ENCODE measurements around the gene PRICKLE1. TPM values are rescaled to one million over a fixed set of nuclear protein-coding genes. Genes with fewer than 3 reads are reported as not detected.

Gene PRICKLE1
- total and polyA plus RNA-seq, 10 of the 15 experiments (the other 5 are each of a cell fraction or from before 2014, with no cell fraction given): 0.47 to 2.8 (median 0.86) TPM

GRCh38 chr12:42538203-42538602 is 51.3 kb downstream of the PRICKLE1 start:
- CTCF ChIA-PET: interaction anchor here (1.5 kb wide), 1 partner anchor 31 kb away, joined by 5 read pairs; no protein-coding TSS in a partner anchor
- WGBS (ENCODE audit: insufficient coverage, insufficient replicate concordance, low lambda C conversion rate, missing lambda C conversion rate): 21% methylated on average over 3 of the region's 3 CpGs
- BruUV-seq (replicated peaks): no TSS peak

GRCh38 chr12:42534184-42534838 is 55.2 kb downstream of the PRICKLE1 start:
- Histone ChIP-seq H3K9ac (ENCODE audit: control insufficient read depth, insufficient read depth, low read length) (no peak overlapping the region), H3K4me1 (ENCODE audit: control insufficient read depth, insufficient read depth, low read length) (no peaks in the 10 kb centered on the region), H3K9me3 (replicated peaks; ENCODE audit: control insufficient read depth, insufficient read depth, low read length) (no peaks in the 10 kb centered on the region), H3K36me3 (ENCODE audit: control insufficient read depth in 2 of 2, insufficient read depth in 2 of 2, low read length in 1 of 2) (no peaks in the 10 kb centered on the region), H4K20me1 (ENCODE audit: control insufficient read depth, insufficient read depth) (no peaks in the 10 kb centered on the region), H3K4me2 (ENCODE audit: control insufficient read depth, insufficient read depth) (no peak overlapping the region), H3K27ac (ENCODE audit: control insufficient read depth, insufficient read depth) (no peak overlapping the region), H3K27me3 (replicated peaks in 1 of 2; ENCODE audit: control insufficient read depth in 2 of 2, insufficient read depth in 2 of 2, low read length in 1 of 2) (no peaks in the 10 kb centered on the region), H3K79me2 (ENCODE audit: control insufficient read depth, insufficient read depth, low read length) (no peaks in the 10 kb centered on the region), H3K4me3 (no peak overlapping the region), H2AFZ (ENCODE audit: control insufficient read depth, low read depth, low read length) (no peak overlapping the region)
- CTCF ChIA-PET: no interaction called here
- in situ Hi-C loops (cut with MboI): no loop called here
- SMC1A ChIA-PET (ENCODE audit: uncharacterized antibody, unreplicated experiment): no interaction called here
- intact Hi-C loops (cut with micrococcal nuclease; ENCODE audit: unreplicated experiment): no loop called here
- BruUV-seq (replicated peaks): no TSS peak
- FAIRE-seq (no peak), DNase-seq (ENCODE audit: low read depth, low spot score) (no peak), ATAC-seq (no peak)
- RAD21 ChIA-PET (ENCODE audit: unreplicated experiment): no interaction called here
- POLR2A ChIA-PET: no interaction called here
- 52% methylated on average over 4 of the region's 4 CpGs for WGBS (ENCODE audit: insufficient coverage, insufficient replicate concordance, low lambda C conversion rate, missing lambda C conversion rate)
- TF ChIP-seq IKZF1 (conservative IDR thresholded peaks at IDR 0.05) (no peak), CHD2 (IDR thresholded peaks at IDR 0.05; ENCODE audit: borderline replicate concordance, low read depth, low read length) (no peak), EED (IDR thresholded peaks at IDR 0.05; ENCODE audit: low read depth) (no peak), POLR2A (IDR thresholded peaks at IDR 0.05; ENCODE audit: low read depth, low read length) (no peak), ZBTB11 (CRISPR knock-in tag; IDR thresholded peaks at IDR 0.05) (no peak), NR2C1 (IDR thresholded peaks at IDR 0.05) (no peak), CBFB (IDR thresholded peaks at IDR 0.05; ENCODE audit: low read depth) (no peak)
- TF ChIP-seq, protein P1, sequence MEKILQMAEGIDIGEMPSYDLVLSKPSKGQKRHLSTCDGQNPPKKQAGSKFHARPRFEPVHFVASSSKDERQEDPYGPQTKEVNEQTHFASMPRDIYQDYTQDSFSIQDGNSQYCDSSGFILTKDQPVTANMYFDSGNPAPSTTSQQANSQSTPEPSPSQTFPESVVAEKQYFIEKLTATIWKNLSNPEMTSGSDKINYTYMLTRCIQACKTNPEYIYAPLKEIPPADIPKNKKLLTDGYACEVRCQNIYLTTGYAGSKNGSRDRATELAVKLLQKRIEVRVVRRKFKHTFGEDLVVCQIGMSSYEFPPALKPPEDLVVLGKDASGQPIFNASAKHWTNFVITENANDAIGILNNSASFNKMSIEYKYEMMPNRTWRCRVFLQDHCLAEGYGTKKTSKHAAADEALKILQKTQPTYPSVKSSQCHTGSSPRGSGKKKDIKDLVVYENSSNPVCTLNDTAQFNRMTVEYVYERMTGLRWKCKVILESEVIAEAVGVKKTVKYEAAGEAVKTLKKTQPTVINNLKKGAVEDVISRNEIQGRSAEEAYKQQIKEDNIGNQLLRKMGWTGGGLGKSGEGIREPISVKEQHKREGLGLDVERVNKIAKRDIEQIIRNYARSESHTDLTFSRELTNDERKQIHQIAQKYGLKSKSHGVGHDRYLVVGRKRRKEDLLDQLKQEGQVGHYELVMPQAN (conservative IDR thresholded peaks at IDR 0.05): no peak
- TF ChIP-seq, protein P2, sequence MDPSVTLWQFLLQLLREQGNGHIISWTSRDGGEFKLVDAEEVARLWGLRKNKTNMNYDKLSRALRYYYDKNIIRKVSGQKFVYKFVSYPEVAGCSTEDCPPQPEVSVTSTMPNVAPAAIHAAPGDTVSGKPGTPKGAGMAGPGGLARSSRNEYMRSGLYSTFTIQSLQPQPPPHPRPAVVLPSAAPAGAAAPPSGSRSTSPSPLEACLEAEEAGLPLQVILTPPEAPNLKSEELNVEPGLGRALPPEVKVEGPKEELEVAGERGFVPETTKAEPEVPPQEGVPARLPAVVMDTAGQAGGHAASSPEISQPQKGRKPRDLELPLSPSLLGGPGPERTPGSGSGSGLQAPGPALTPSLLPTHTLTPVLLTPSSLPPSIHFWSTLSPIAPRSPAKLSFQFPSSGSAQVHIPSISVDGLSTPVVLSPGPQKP (IDR thresholded peaks at IDR 0.05; ENCODE audit: low read depth, low read length): no peak

More at GRCh38 chr12:42538203-42538602, 51.3 kb downstream of the PRICKLE1 start:
- TF ChIP-seq SUPT20H (IDR thresholded peaks at IDR 0.05; ENCODE audit: borderline replicate concordance, control insufficient read depth, low read depth, low read length) (no peak), MYB (IDR thresholded peaks at IDR 0.05; ENCODE audit: borderline replicate concordance, low read depth, low read length) (no peak)
- H2AFZ ChIP-seq (ENCODE audit: control insufficient read depth, low read depth, low read length): no peak overlapping the region
- no peak overlapping the region for H3K9ac ChIP-seq (ENCODE audit: control insufficient read depth, insufficient read depth, low read length)
- H3K4me2 ChIP-seq (ENCODE audit: control insufficient read depth, insufficient read depth): no peak overlapping the region
- POLR2A ChIA-PET: no interaction called here
- RAD21 ChIA-PET (ENCODE audit: unreplicated experiment): no interaction called here
- H3K4me3 ChIP-seq: no peak overlapping the region
- H4K20me1 ChIP-seq (ENCODE audit: control insufficient read depth, insufficient read depth): no peaks in the 10 kb centered on the region
- FAIRE-seq (no peak), ATAC-seq (no peak), DNase-seq (ENCODE audit: low read depth, low spot score) (no peak)
- H3K79me2 ChIP-seq (ENCODE audit: control insufficient read depth, insufficient read depth, low read length): no peaks in the 10 kb centered on the region
- intact Hi-C loops (cut with micrococcal nuclease; ENCODE audit: unreplicated experiment) (no loop called here), in situ Hi-C loops (cut with MboI) (no loop called here)
- no peak overlapping the region for H3K27ac ChIP-seq (ENCODE audit: control insufficient read depth, insufficient read depth)
- no peaks in the 10 kb centered on the region for H3K36me3 ChIP-seq (ENCODE audit: control insufficient read depth in 2 of 2, insufficient read depth in 2 of 2, low read length in 1 of 2)
- SMC1A ChIA-PET (ENCODE audit: uncharacterized antibody, unreplicated experiment): interaction anchor here (0.7 kb wide), 1 partner anchor 32 kb away, joined by 3 read pairs; no protein-coding TSS in a partner anchor
- H3K9me3 ChIP-seq (replicated peaks; ENCODE audit: control insufficient read depth, insufficient read depth, low read length): no peaks in the 10 kb centered on the region
- H3K27me3 ChIP-seq (replicated peaks in 1 of 2; ENCODE audit: control insufficient read depth in 2 of 2, insufficient read depth in 2 of 2, low read length in 1 of 2): no peaks in the 10 kb centered on the region
- H3K4me1 ChIP-seq (ENCODE audit: control insufficient read depth, insufficient read depth, low read length): no peaks in the 10 kb centered on the region

Measured in GM12878 (cell line).